Measurements from ENCODE around the gene ECT2L.

The ECT2L gene

GRCh38 chr6:138806889-138807288 lies 11.0 kb downstream of the ECT2L start:
- DNase-seq = no peak

DNA sequence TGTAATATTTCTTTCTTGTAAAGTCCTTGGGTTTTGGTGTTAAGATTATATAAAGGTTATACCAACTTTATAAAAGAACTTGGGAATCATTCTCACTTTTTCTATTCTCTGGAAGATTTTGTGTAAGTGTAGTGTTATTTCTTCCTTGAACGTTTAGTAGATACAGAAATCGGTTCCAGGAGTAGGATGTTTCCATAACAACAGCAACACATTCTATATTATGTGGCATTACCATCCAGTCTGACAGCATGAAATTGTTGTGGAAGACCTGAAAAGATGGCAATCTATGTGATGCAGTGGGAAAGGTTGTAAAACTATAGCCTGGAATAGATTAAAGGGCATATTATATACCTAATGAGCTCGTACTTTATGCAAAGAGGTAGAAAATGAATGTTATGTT lies 13.8 kb downstream of the ECT2L start:
- no peak for DNase-seq

DNA sequence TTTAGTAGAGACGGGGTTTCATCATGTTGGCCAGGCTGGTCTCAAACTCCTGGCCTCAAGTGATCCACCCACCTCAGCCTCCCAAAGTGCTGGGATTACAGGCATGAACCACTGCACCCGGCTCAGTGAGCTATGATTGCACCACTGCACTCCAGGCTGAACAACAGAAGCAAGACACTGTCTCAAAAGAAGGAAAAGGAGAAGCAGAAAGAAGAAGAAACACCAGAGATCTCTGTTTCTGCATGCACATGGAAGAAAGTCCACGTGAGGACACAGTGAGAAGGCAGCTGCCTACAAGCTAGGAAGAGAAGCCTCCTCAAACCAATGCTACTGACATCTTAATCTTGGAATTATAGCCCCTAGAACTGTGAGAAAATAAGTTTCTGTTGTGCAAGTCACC lies 16.0 kb downstream of the ECT2L start:
- DNase-seq = no peak

GRCh38 chr6:138814179-138814834 lies 18.4 kb downstream of the ECT2L start:
- DNase-seq = no peak

GRCh38 chr6:138815221-138815620 lies 19.3 kb downstream of the ECT2L start:
- no peak for DNase-seq

- peak; percentile 43 for DNase-seq
Observed at GRCh38 chr6:138815797-138816528, 20.1 kb downstream of the ECT2L start.

DNA sequence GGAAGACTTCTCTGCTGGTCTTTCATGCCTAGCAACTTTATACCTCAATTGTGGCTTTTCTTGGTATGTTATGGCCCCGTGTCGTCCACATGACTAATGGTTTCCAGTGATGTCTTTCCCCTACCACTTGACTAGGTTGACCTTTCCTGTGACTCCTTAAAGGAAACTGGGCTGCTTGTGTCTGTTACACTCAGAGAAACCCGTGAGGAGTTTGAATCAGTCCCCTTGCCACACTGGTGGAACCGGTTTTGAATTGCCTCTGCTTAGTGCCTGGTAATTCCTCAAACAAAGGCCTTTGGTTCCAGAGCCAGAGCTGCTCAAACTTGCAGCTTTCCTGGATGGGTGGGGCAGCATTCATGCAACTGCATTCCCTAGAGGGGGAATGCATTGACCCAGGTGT lies 21.9 kb downstream of the ECT2L start:
- no peak for DNase-seq

DNA sequence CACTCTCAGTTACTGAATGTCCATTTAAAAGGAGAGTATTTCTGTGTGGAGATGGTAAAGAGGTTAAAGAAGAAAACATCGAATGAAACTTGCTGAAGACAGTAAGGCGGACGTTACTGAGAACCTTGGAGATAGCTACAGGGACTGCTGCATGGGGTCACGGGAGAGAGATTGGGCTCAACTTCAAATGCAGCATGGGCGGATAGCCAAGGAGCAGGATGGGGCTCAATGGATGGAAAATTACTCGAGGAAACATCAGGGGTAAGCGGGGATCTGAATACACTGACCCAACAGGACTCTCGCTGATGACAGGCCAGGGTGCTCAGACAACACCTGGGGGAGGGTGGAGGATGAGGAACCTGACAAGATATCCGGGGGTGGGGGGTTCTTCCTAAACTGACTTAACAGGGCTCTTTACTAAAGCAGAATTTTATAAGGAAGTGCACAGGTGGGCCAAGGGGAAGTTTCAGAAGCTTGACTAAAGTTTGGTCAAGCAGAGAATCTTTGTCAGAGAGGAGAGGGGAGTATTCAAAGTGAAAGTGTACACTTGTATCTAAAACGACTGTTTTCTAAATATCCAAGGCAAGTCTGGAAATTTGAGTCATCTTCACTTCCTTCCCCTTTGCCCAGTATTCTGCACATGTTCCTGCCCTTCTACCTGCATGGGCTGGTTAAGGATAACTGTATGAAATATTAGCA lies 22.8 kb downstream of the ECT2L start:
- DNase-seq = peak; percentile 4

- no peak for DNase-seq
Observed at GRCh38 chr6:138821519-138821918, 25.6 kb downstream of the ECT2L start.

- no peak for DNase-seq
Observed at GRCh38 chr6:138824482-138825144, 28.7 kb downstream of the ECT2L start.

- DNase-seq = no peak
Observed at GRCh38 chr6:138830248-138830647, 34.4 kb downstream of the ECT2L start.

GRCh38 chr6:138832182-138832581 lies 36.3 kb downstream of the ECT2L start:
- no peak for DNase-seq

- DNase-seq = no peak
Observed at GRCh38 chr6:138833816-138834539, 38.1 kb downstream of the ECT2L start.

DNA sequence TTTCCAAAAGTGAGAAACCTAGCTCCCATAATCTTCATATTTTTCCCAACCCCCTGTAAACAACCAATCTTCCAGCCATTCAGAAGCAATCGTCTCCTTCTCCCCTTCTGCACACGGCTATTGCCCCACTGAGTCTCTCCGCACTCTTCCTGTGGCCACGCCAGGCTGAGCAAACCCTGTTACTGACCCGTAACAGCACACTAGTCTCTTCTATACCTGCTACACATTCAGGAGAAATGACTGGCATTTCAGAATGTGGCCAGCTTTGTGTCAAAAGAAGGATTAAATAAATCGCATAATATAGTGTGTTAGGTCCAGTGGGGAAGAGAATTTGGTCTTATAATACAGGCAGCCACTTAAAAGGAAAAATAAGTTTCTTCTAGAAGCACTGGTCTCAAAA lies 41.4 kb downstream of the ECT2L start:
- DNase-seq = no peak

GRCh38 chr6:138844192-138844591 lies 48.3 kb downstream of the ECT2L start:
- DNase-seq = no peak

- DNase-seq = no peak
Observed at GRCh38 chr6:138847884-138848283, 52.0 kb downstream of the ECT2L start.

DNA sequence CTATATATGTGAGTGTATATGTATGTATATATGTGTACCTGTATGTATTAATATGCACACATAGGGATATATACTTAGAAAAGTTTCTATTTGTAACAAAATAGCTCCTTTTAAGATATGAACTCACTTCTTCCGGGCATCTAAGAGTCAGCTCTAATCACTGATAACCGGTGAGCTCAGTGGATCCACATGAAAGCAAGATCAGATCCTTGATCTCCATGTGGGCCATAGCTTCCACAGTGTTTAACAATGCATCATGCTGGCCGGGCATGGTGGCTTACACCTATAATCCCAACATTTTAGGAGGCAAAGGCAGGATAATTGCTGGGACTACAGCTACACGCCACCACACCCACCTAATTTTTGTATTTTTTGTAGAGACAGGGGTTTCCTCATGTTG lies 52.6 kb downstream of the ECT2L start:
- no peak for DNase-seq

DNA sequence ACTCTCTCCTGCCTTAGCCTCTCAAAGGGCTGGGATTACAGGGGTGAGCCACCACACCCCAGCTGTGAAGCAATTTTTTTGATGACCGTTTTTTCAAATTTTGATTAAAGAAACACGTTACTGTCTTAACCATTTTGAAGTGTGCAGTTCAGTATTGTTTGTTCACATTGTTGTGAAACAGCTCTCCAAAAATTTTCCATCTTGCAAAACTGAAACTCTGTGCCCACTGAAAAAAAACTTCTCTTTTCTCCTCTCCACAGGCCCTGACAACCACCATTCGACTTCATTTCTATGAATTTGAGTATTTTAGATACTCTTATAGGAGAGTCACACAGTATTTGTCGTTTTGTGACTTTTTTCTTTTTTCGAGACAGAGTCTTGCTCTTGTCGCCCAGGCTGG lies 53.9 kb downstream of the ECT2L start:
- no peak for DNase-seq

- DNase-seq = no peak
Observed at GRCh38 chr6:138856654-138857053, 60.8 kb downstream of the ECT2L start.

DNA sequence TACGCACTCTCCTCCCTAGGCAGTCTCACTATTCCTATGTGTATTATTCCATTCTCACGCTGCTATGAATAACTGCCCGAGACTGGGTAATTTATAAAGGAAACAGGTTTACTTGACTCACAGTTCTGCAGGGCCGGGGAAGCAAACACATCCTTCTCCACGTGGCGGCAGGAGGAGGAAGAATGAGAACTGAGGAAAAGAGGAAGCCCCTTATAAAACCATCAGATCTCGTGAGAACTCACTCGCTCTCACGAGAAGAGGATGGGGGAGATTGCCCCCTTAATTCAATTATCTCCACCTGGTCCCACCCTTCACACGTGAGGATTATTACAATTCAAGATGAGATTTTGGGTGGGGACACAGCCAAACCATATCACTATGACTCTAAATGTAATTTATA lies 61.9 kb downstream of the ECT2L start:
- DNase-seq = no peak

DNA sequence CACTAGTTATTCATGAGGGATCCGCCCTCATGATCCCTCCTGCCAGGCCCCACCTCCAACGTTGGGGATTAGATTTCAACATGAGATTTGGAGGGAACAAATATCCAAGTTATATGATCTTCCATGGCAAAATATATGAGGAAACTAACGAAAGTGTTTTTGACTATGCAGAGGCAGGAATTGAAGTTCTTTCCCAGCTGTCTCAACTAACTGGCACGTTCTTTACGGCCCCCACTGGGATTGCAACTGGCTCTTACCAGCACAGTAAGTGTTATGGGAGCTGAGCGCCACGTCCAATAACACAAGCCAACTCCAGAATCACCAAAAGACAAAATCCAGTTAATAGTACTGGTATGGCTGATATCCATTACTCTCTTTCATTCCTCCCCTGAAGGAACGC lies 66.6 kb downstream of the ECT2L start:
- no peak for DNase-seq

GRCh38 chr6:138863321-138863720 lies 67.4 kb downstream of the ECT2L start:
- DNase-seq = no peak

DNA sequence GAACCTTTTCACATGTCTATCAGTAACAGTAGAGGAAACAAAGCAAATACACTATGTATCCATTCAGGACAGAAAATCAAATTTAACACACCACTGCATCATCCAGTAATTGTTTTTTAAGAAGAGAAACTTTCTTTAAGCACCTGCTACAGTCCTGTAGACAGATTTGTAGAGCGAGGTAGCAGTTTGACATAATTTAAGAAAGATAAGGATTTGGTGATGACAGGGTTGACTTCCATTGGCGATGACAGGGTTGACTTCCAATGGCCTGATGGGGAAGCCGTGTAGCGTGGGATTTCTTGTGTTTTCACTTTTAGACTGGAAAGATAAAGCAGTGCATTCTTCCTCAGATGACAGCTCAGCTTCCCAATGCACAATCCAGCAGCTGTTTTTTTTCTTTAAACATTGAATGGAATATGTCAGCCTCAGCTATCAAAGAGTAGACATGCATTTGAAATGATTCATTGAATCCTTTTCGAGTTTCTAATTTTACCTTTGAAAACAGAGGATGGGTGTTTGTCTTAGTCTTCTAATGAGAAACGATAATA lies 68.5 kb downstream of the ECT2L start:
- DNase-seq = no peak

All from RPMI8226 (cell line).